Activated CD8-positive, alpha-beta memory T cell treated with anti-CD3 and anti-CD28 coated beads, Interleukin-2, amount 10 ng/mL, durations not matched to agents 7 days and 5 days (primary cell): ENCODE results near the gene CACNA2D1. TPM values are rescaled to one million over a fixed set of nuclear protein-coding genes. Genes with fewer than 3 reads are reported as not detected.

Source experiments
- ATAC-seq: fragments of 150-1000 bp; cut with Tn5 transposase; one replicate; pipeline ENCODE4 v1.10.0; 2021; ENCODE audit warnings: moderate library complexity
- CTCF ChIA-PET: fragments of 350-600 bp; sonication (Branson Sonifier 250); formaldehyde crosslinking; loops from one replicate; lab custom pipeline; 2021; ENCODE audit warnings: antibody characterized with exemption; lab: Charles Lee
- DNase-seq: peaks from one replicate; pipeline ENCODE4 v3.0.0-alpha.2; 2020
- H3K27ac Mint-ChIP-seq: one replicate; pipeline ENCODE4 v1.8.0; 2021; ENCODE audit warnings: mild to moderate bottlenecking, mixed read lengths
- H3K27me3 Mint-ChIP-seq: one replicate; pipeline ENCODE4 v1.8.0; 2021; ENCODE audit warnings: mixed read lengths
- H3K36me3 Mint-ChIP-seq: one replicate; pipeline ENCODE4 v1.8.0; 2021; ENCODE audit warnings: mild to moderate bottlenecking, mixed read lengths
- H3K4me1 Mint-ChIP-seq: one replicate; pipeline ENCODE4 v1.8.0; 2021; ENCODE audit warnings: mixed read lengths
- H3K4me3 Mint-ChIP-seq: one replicate; pipeline ENCODE4 v1.8.0; 2021; ENCODE audit warnings: mild to moderate bottlenecking, moderate library complexity, mixed read lengths
- H3K9me3 Mint-ChIP-seq: one replicate; pipeline ENCODE4 v1.8.0; 2022; ENCODE audit warnings: low read depth, mixed read lengths
- total RNA-seq, 2 experiments: library from RNA; stranded (reverse); gene quantifications; one replicate each; pipeline ENCODE4 v1.2.3, GENCODE V29; 2021

The CACNA2D1 gene
- total RNA-seq, 2 experiments from 2014 or later, result 0.28 TPM; not detected in 1

- Mint-ChIP-seq H3K4me1 (no peaks in the 10 kb centered on the region), H3K36me3 (no peaks in the 10 kb centered on the region), H3K27ac (no peak overlapping the region), H3K4me3 (no peak overlapping the region), H3K9me3 (no peaks in the 10 kb centered on the region), H3K27me3 (no peaks in the 10 kb centered on the region)
- CTCF ChIA-PET, result no interaction called here
- DNase-seq, result no peak
- ATAC-seq, result no peak
Measured at GRCh38 chr7:82373926-82374635, 69.5 kb downstream of the CACNA2D1 start.

- no peak for ATAC-seq
- H3K36me3 Mint-ChIP-seq, result no peaks in the 10 kb centered on the region
- DNase-seq, result no peak
- H3K27ac Mint-ChIP-seq, result no peak overlapping the region
- H3K27me3 Mint-ChIP-seq, result no peaks in the 10 kb centered on the region
- H3K9me3 Mint-ChIP-seq, result no peaks in the 10 kb centered on the region
- CTCF ChIA-PET, result no interaction called here
- H3K4me1 Mint-ChIP-seq, result no peaks in the 10 kb centered on the region
- no peak overlapping the region for H3K4me3 Mint-ChIP-seq
Measured at GRCh38 chr7:82364671-82365070, 78.9 kb downstream of the CACNA2D1 start.

GRCh38 chr7:82364048-82364447 lies 79.5 kb downstream of the CACNA2D1 start:
- Mint-ChIP-seq H3K4me3 (no peak overlapping the region), H3K27me3 (no peaks in the 10 kb centered on the region), H3K9me3 (no peaks in the 10 kb centered on the region), H3K36me3 (no peaks in the 10 kb centered on the region), H3K4me1 (no peaks in the 10 kb centered on the region), H3K27ac (no peak overlapping the region)
- DNase-seq, result no peak
- no peak for ATAC-seq
- CTCF ChIA-PET, result no interaction called here

- CTCF ChIA-PET, result no interaction called here
- no peak overlapping the region for H3K4me3 Mint-ChIP-seq
- H3K27ac Mint-ChIP-seq, result no peak overlapping the region
- no peaks in the 10 kb centered on the region for H3K4me1 Mint-ChIP-seq
- H3K9me3 Mint-ChIP-seq, result no peaks in the 10 kb centered on the region
- DNase-seq (no peak), ATAC-seq (no peak)
- no peaks in the 10 kb centered on the region for H3K27me3 Mint-ChIP-seq
- H3K36me3 Mint-ChIP-seq, result no peaks in the 10 kb centered on the region
Measured at GRCh38 chr7:82362129-82362706, 81.4 kb downstream of the CACNA2D1 start.

- H3K27ac Mint-ChIP-seq, result no peak overlapping the region
- ATAC-seq, result no peak
- H3K27me3 Mint-ChIP-seq, result no peaks in the 10 kb centered on the region
- CTCF ChIA-PET, result no interaction called here
- no peaks in the 10 kb centered on the region for H3K9me3 Mint-ChIP-seq
- DNase-seq, result no peak
- no peak overlapping the region for H3K4me3 Mint-ChIP-seq
- H3K4me1 Mint-ChIP-seq, result no peaks in the 10 kb centered on the region
- H3K36me3 Mint-ChIP-seq, result no peaks in the 10 kb centered on the region
Measured at GRCh38 chr7:82360591-82361368, 82.8 kb downstream of the CACNA2D1 start.

GRCh38 chr7:82359426-82359825 lies 84.2 kb downstream of the CACNA2D1 start:
- Mint-ChIP-seq H3K4me1 (no peaks in the 10 kb centered on the region), H3K27ac (no peak overlapping the region), H3K36me3 (no peaks in the 10 kb centered on the region), H3K27me3 (no peaks in the 10 kb centered on the region), H3K9me3 (no peaks in the 10 kb centered on the region), H3K4me3 (no peak overlapping the region)
- no peak for DNase-seq
- CTCF ChIA-PET, result no interaction called here
- ATAC-seq, result no peak

- no peak for DNase-seq
- H3K27ac Mint-ChIP-seq, result no peak overlapping the region
- no peaks in the 10 kb centered on the region for H3K4me1 Mint-ChIP-seq
- no peaks in the 10 kb centered on the region for H3K9me3 Mint-ChIP-seq
- CTCF ChIA-PET, result no interaction called here
- ATAC-seq, result no peak
- H3K27me3 Mint-ChIP-seq, result no peaks in the 10 kb centered on the region
- no peak overlapping the region for H3K4me3 Mint-ChIP-seq
- H3K36me3 Mint-ChIP-seq, result no peaks in the 10 kb centered on the region
Measured at GRCh38 chr7:82358923-82359322, 84.7 kb downstream of the CACNA2D1 start.

- no peaks in the 10 kb centered on the region for H3K36me3 Mint-ChIP-seq
- no peak overlapping the region for H3K27ac Mint-ChIP-seq
- no peak for DNase-seq
- H3K4me3 Mint-ChIP-seq, result no peak overlapping the region
- no peaks in the 10 kb centered on the region for H3K9me3 Mint-ChIP-seq
- H3K4me1 Mint-ChIP-seq, result no peaks in the 10 kb centered on the region
- ATAC-seq, result no peak
- H3K27me3 Mint-ChIP-seq, result no peaks in the 10 kb centered on the region
- CTCF ChIA-PET, result no interaction called here
Measured at GRCh38 chr7:82358009-82358578, 85.5 kb downstream of the CACNA2D1 start.

- no peak overlapping the region for H3K4me3 Mint-ChIP-seq
- H3K27ac Mint-ChIP-seq, result no peak overlapping the region
- H3K9me3 Mint-ChIP-seq, result no peaks in the 10 kb centered on the region
- no peaks in the 10 kb centered on the region for H3K4me1 Mint-ChIP-seq
- H3K27me3 Mint-ChIP-seq, result no peaks in the 10 kb centered on the region
- H3K36me3 Mint-ChIP-seq, result no peaks in the 10 kb centered on the region
- CTCF ChIA-PET, result no interaction called here
- ATAC-seq (no peak), DNase-seq (no peak)
Measured at GRCh38 chr7:82348251-82348650, 95.3 kb downstream of the CACNA2D1 start.

- CTCF ChIA-PET, result no interaction called here
- H3K36me3 Mint-ChIP-seq, result no peaks in the 10 kb centered on the region
Measured at GRCh38 chr7:82347808-82348207, 95.8 kb downstream of the CACNA2D1 start.

GRCh38 chr7:82345886-82346285 lies 97.7 kb downstream of the CACNA2D1 start:
- DNase-seq, result no peak
- Mint-ChIP-seq H3K4me3 (no peak overlapping the region), H3K9me3 (no peaks in the 10 kb centered on the region), H3K27ac (no peak overlapping the region), H3K27me3 (no peaks in the 10 kb centered on the region), H3K36me3 (no peaks in the 10 kb centered on the region), H3K4me1 (no peaks in the 10 kb centered on the region)
- CTCF ChIA-PET, result no interaction called here
- no peak for ATAC-seq

More at GRCh38 chr7:82347808-82348207, 95.8 kb downstream of the CACNA2D1 start:
- Mint-ChIP-seq H3K4me3 (no peak overlapping the region), H3K4me1 (no peaks in the 10 kb centered on the region), H3K9me3 (no peaks in the 10 kb centered on the region), H3K27me3 (no peaks in the 10 kb centered on the region), H3K27ac (no peak overlapping the region)
- ATAC-seq (no peak), DNase-seq (no peak)

- no peaks in the 10 kb centered on the region for H3K4me1 Mint-ChIP-seq
- ATAC-seq, result no peak
- no peak for DNase-seq
- CTCF ChIA-PET, result no interaction called here
- no peaks in the 10 kb centered on the region for H3K9me3 Mint-ChIP-seq
- H3K4me3 Mint-ChIP-seq, result no peak overlapping the region
- no peaks in the 10 kb centered on the region for H3K27me3 Mint-ChIP-seq
- no peak overlapping the region for H3K27ac Mint-ChIP-seq
- no peaks in the 10 kb centered on the region for H3K36me3 Mint-ChIP-seq
Measured at GRCh38 chr7:82343716-82344115, 99.9 kb downstream of the CACNA2D1 start.

GRCh38 chr7:82339958-82340357 lies 103.6 kb downstream of the CACNA2D1 start:
- Mint-ChIP-seq H3K4me1 (no peaks in the 10 kb centered on the region), H3K27ac (no peak overlapping the region), H3K4me3 (no peak overlapping the region), H3K27me3 (no peaks in the 10 kb centered on the region), H3K9me3 (no peaks in the 10 kb centered on the region), H3K36me3 (no peaks in the 10 kb centered on the region)
- no peak for DNase-seq
- CTCF ChIA-PET, result no interaction called here
- no peak for ATAC-seq

GRCh38 chr7:82335927-82336326 lies 107.7 kb downstream of the CACNA2D1 start:
- ATAC-seq (no peak), DNase-seq (no peak)
- H3K9me3 Mint-ChIP-seq, result no peaks in the 10 kb centered on the region
- H3K4me3 Mint-ChIP-seq, result no peak overlapping the region
- CTCF ChIA-PET, result no interaction called here
- no peaks in the 10 kb centered on the region for H3K36me3 Mint-ChIP-seq
- H3K27me3 Mint-ChIP-seq, result no peaks in the 10 kb centered on the region
- H3K27ac Mint-ChIP-seq, result no peak overlapping the region
- H3K4me1 Mint-ChIP-seq, result no peaks in the 10 kb centered on the region
